K562 (cell line): ENCODE measurements around the gene NDUFV2. TPM values are rescaled to one million over a fixed set of nuclear protein-coding genes. Genes with fewer than 3 reads are reported as not detected.

Experiments used
- ATAC-seq: fragments of 200-7000 bp; cut with Tn5 transposase; 3 replicates; pipeline ENCODE4 v1.9.1; 2020; ENCODE audit warnings: moderate library complexity
- BruUV-seq: library from RNA; stranded (reverse); fragments of 400-500 nt; replicated peaks from 2 replicates; lab custom pipeline; 2021; lab: Mats Ljungman, UMichigan
- CTCF ChIA-PET: fragments of 300-600 bp; formaldehyde crosslinking; extraction: SDS; loops from one replicate; lab custom pipeline; 2021; ENCODE audit warnings: low intra/inter-chr PET ratio; lab: Yijun Ruan, JAX
- POLR2A ChIA-PET: fragments of 300-600, 350-650 bp; sonication (Branson Sonifier 250); formaldehyde crosslinking; extraction: SDS; loops from one replicate; lab custom pipeline; 2021; ENCODE audit warnings: antibody characterized with exemption, inconsistent platforms; lab: Yijun Ruan, JAX
- DNase-seq, 4 experiments: peaks; one replicate each; pipeline versions ENCODE4 v3.0.0 to v3.0.0-alpha.2; 2011 to 2018; ENCODE audit warnings: low spot score in 3 of 4, mixed read lengths in 3 of 4; ENCODE audit errors: extremely low read depth in 1 of 4
- FAIRE-seq: peaks from 2 replicates; lab custom pipeline; 2011; peaks lifted over from hg19 to GRCh38; lab: Jason Lieb, UNC
- H2AFZ ChIP-seq: 2 replicates; pipeline ENCODE4 v1.6.0; 2011; ENCODE audit warnings: low read depth, low read length, control low read depth, inconsistent platforms
- H3K27ac ChIP-seq: fragments of 200-600 bp; 3 replicates; pipeline ENCODE4 v1.8.0; 2011; ENCODE audit warnings: low read depth, mild to moderate bottlenecking, control low read depth, inconsistent platforms, low read length, moderate library complexity, mixed read lengths; ENCODE audit errors: extremely low read depth
- H3K27me3 ChIP-seq, 2 experiments: fragments of 300-600 bp in 1 of 2; 2 replicates in 1 of 2; 3 replicates in 1 of 2; pipeline versions ENCODE4 v1.6.0 to v1.8.0; 2011; ENCODE audit warnings: inconsistent platforms in 2 of 2, low read length in 2 of 2, mild to moderate bottlenecking in 1 of 2, mixed read lengths in 1 of 2, moderate library complexity in 1 of 2; ENCODE audit not compliant: control insufficient read depth in 2 of 2, insufficient read depth in 2 of 2
- H3K36me3 ChIP-seq: fragments of 300-600 bp; 3 replicates; pipeline ENCODE4 v1.8.0; 2011; ENCODE audit warnings: mild to moderate bottlenecking, low read length, inconsistent platforms; ENCODE audit not compliant: control insufficient read depth, insufficient read depth
- H3K4me1 ChIP-seq, 2 experiments: fragments of 200-600 bp in 1 of 2; replicated peaks in 1 of 2; 2 replicates in 1 of 2; 3 replicates in 1 of 2; pipeline versions ENCODE4 v1.5.1 to v1.8.0; 2011; ENCODE audit warnings: inconsistent platforms in 2 of 2, low read length in 2 of 2, mild to moderate bottlenecking in 1 of 2, mixed read lengths in 1 of 2, moderate library complexity in 1 of 2; ENCODE audit not compliant: control insufficient read depth in 2 of 2, insufficient read depth in 2 of 2
- H3K4me2 ChIP-seq: 2 replicates; pipeline ENCODE4 v1.6.1; 2011; ENCODE audit warnings: low read length, control low read depth, inconsistent platforms, mixed read lengths; ENCODE audit not compliant: insufficient read depth
- H3K4me3 ChIP-seq: fragments of 200-600 bp; sonication (generic), shearing (Covaris generic); 2 replicates; pipeline ENCODE4 v1.5.1; 2016; ENCODE audit warnings: control low read depth, inconsistent platforms
- H3K79me2 ChIP-seq: fragments of 200-600 bp; 3 replicates; pipeline ENCODE4 v1.8.0; 2011; ENCODE audit warnings: low read length, inconsistent platforms; ENCODE audit not compliant: control insufficient read depth, insufficient read depth
- H3K9ac ChIP-seq, 2 experiments: 2 replicates each; pipeline versions ENCODE4 v1.6.0 to v1.6.1; 2011; ENCODE audit warnings: low read depth in 2 of 2, low read length in 2 of 2, control low read depth in 1 of 2, inconsistent platforms in 1 of 2, mild to moderate bottlenecking in 1 of 2, mixed read lengths in 1 of 2; ENCODE audit not compliant: insufficient read depth in 1 of 2
- H3K9me1 ChIP-seq: one replicate; pipeline ENCODE4 v1.6.0; 2011; ENCODE audit warnings: inconsistent platforms, mild to moderate bottlenecking, low read length, moderate library complexity; ENCODE audit not compliant: control insufficient read depth, insufficient read depth
- H3K9me3 ChIP-seq: replicated peaks from 2 replicates; pipeline ENCODE4 v1.5.1; 2011; ENCODE audit warnings: low read depth, low read length, inconsistent platforms; ENCODE audit not compliant: control insufficient read depth, insufficient read depth
- H4K20me1 ChIP-seq: replicated peaks from 2 replicates; pipeline ENCODE4 v1.6.1; 2011; ENCODE audit warnings: low read length, inconsistent platforms, mixed read lengths; ENCODE audit not compliant: control insufficient read depth, insufficient read depth
- ARHGAP35 ChIP-seq: fragments of 450-650 bp; IDR thresholded peaks from 2 replicates; pipeline ENCODE4 v1.6.1; 2018; ENCODE audit not compliant: partially characterized antibody
- CHD1 ChIP-seq: fragments of 200-600 bp; sonication (generic); IDR thresholded peaks from one replicate; pipeline ENCODE4 v1.6.1; 2012; ENCODE audit warnings: mild to moderate bottlenecking, moderate library complexity, low read length, inconsistent platforms
- CREB3 ChIP-seq: fragments of 450-650 bp; conservative IDR thresholded peaks from 2 replicates; pipeline ENCODE4 v1.6.1; 2016; ENCODE audit warnings: missing genetic modification characterization, low read depth, mild to moderate bottlenecking, missing compliant biosample characterization, moderate library complexity
- HMBOX1 ChIP-seq: sonication (generic); IDR thresholded peaks from 2 replicates; pipeline ENCODE4 v1.6.1; 2016
- ZNF175 ChIP-seq: fragments of 200-800 bp; sonication (Bioruptor generic); IDR thresholded peaks from 2 replicates; pipeline ENCODE4 v1.6.1; 2016; ENCODE audit warnings: low read depth, mild to moderate bottlenecking, missing genetic modification characterization, missing compliant biosample characterization
- whole genome bisulfite sequencing: fragments of 100-300 bp; shearing (Covaris generic); methylation state at CpG from one replicate; pipeline ENCODE4 v1.1.6; 2016; ENCODE audit warnings: low coverage, mixed read lengths; ENCODE audit not compliant: insufficient coverage; ENCODE audit errors: missing lambda C conversion rate; 5-methylcytosine and 5-hydroxymethylcytosine counted together
- in situ Hi-C: fragments of 300-500 bp; cut with MboI; formaldehyde crosslinking; loops from 4 replicates; pipeline ENCODE4 v1.15.0; 2018; ENCODE audit warnings: inconsistent platforms, mixed read lengths
- intact Hi-C: fragments of 100-400 bp; cut with micrococcal nuclease; formaldehyde crosslinking; loops from 2 replicates; pipeline ENCODE4 v1.14.2; 2022
- polyA plus RNA-seq, 8 experiments: library from polyadenylated mRNA; depleted of rRNA in 4 of 8; stranded (reverse) in 5 of 8; unstranded in 3 of 8; fragments of >200 nt; fragmentation: Nextera tagmentation in 2 of 8; fragmentation: Illumina TruSeq in 1 of 8; extraction: Ambion mirVana in 2 of 8; extraction: Trizol in 1 of 8; gene quantifications; 2 replicates each; pipeline versions ENCODE4 v1.2.1 to v1.2.3, GENCODE V29; 2011 to 2014; ENCODE audit warnings: inconsistent platforms in 1 of 8, missing spikeins in 1 of 8
- total RNA-seq, 7 experiments: library from RNA; depleted of rRNA in 6 of 7; stranded (reverse); fragments of >200 nt in 6 of 7; fragmentation: Illumina TruSeq in 2 of 7; extraction: Trizol in 2 of 7; gene quantifications; 2 replicates each; pipeline versions ENCODE4 v1.2.1 to v1.2.3, GENCODE V29; 2011 to 2021; ENCODE audit warnings: low replicate concordance in 1 of 7
- TF ChIP-seq, protein P1 (sequence below), 2 experiments: fragments of 450-650 bp; IDR thresholded peaks; 2 replicates each; pipeline ENCODE4 v1.6.1; 2016; ENCODE audit warnings: mild to moderate bottlenecking in 2 of 2, borderline replicate concordance in 1 of 2, low read depth in 1 of 2, moderate library complexity in 1 of 2

Gene NDUFV2
- total and polyA plus RNA-seq, 9 of the 15 experiments (the other 6 are each of a cell fraction or from before 2014, with no cell fraction given): 213 to 550 (median 384) TPM

DNA sequence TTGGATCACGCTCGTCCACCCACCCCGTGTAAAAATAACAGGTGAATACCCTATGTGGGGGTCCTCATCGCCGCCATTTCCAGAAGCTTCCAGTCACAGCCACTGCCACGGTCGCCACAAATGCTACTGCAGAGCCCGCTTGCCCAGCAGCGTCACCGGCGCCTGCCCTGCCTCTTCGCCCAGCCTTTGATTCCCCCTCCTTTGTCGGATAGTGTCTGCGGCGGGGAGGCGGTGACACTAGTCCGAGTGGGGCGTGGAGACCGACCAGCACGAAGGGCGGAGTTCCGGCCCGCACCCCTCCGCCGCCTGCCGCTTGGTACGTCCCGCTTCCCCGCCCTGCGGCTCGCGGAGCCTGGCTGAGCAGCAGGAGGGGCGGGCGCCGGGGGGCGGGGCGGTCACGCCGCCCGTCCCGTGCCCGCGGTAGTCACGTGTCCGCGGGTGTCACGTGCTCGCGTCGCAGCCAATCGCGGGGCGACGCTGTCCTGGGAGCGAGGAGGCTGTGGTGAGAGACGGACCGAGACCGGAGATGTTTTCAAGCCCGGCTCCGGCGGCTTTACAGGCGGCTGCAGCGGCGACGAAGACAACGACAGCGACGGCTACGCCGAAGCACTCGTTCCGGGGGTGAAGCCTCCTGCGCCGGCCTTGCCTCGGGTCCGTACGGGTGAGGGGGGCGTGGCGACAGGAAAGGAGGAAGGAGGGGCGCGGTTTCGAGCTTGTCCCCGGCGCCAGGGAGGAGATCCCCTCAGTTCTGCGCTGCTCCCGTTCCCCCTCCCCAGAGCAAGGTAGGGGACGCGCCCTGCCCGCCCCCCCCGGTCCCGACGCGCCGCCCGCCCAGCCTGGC, 34.0 kb downstream of the NDUFV2 start, which contains the start of gene ANKRD12:
TSS of gene ANKRD12 (plus strand) at position 467 of the 841 bp plus-strand sequence. CDS start 45,652 bp downstream, outside the sequence.
- ChIA-PET POLR2A (interaction anchor here (0.6 to 3.4 kb wide), 22 partner anchors 10 to 429 kb away, joined by 3 to 30 read pairs (median 4); partner anchors contain the start of gene TWSG1), CTCF (no interaction called here)
- no peaks in the 10 kb centered on the region for H3K27me3 ChIP-seq
- intact Hi-C loops (loop anchor here (2.0 to 5.0 kb wide), 2 partner anchors 34 to 341 kb away; partner anchors contain the start of genes NDUFV2 and RALBP1), in situ Hi-C loops (no loop called here)
- H3K36me3 ChIP-seq: peaks cover 37% of the 10 kb centered on the region
- peak within 1 kb of the TSS; percentile 99 for H3K4me2 ChIP-seq
- H3K9me3 ChIP-seq: no peaks in the 10 kb centered on the region
- peaks cover 67% of the 10 kb centered on the region for H3K79me2 ChIP-seq
- H4K20me1 ChIP-seq: no peaks in the 10 kb centered on the region
- peak; percentile 79 for FAIRE-seq
- H3K9ac ChIP-seq: peak within 1 kb of the TSS; percentile 79 to 96
- peak; percentile 86 for ATAC-seq
- no peaks in the 10 kb centered on the region for H3K9me1 ChIP-seq
- peak within 1 kb of the TSS; percentile 90 for H3K27ac ChIP-seq
- peak; percentile 98 to 99 (median 99) for DNase-seq
- peaks cover 9 to 14% of the 10 kb centered on the region in 2 experiments; a peak in 4 of 5 replicates for H3K4me1 ChIP-seq
- H3K4me3 ChIP-seq: peak within 1 kb of the TSS; percentile 75
- H2AFZ ChIP-seq: peak within 1 kb of the TSS; percentile 96
- no TSS peak for BruUV-seq
- under 1% methylated on average over 67 of the region's 95 CpGs for WGBS
- no peak for TF ChIP-seq HMBOX1
- no peak for TF ChIP-seq ZNF175
- TF ChIP-seq, protein P1, sequence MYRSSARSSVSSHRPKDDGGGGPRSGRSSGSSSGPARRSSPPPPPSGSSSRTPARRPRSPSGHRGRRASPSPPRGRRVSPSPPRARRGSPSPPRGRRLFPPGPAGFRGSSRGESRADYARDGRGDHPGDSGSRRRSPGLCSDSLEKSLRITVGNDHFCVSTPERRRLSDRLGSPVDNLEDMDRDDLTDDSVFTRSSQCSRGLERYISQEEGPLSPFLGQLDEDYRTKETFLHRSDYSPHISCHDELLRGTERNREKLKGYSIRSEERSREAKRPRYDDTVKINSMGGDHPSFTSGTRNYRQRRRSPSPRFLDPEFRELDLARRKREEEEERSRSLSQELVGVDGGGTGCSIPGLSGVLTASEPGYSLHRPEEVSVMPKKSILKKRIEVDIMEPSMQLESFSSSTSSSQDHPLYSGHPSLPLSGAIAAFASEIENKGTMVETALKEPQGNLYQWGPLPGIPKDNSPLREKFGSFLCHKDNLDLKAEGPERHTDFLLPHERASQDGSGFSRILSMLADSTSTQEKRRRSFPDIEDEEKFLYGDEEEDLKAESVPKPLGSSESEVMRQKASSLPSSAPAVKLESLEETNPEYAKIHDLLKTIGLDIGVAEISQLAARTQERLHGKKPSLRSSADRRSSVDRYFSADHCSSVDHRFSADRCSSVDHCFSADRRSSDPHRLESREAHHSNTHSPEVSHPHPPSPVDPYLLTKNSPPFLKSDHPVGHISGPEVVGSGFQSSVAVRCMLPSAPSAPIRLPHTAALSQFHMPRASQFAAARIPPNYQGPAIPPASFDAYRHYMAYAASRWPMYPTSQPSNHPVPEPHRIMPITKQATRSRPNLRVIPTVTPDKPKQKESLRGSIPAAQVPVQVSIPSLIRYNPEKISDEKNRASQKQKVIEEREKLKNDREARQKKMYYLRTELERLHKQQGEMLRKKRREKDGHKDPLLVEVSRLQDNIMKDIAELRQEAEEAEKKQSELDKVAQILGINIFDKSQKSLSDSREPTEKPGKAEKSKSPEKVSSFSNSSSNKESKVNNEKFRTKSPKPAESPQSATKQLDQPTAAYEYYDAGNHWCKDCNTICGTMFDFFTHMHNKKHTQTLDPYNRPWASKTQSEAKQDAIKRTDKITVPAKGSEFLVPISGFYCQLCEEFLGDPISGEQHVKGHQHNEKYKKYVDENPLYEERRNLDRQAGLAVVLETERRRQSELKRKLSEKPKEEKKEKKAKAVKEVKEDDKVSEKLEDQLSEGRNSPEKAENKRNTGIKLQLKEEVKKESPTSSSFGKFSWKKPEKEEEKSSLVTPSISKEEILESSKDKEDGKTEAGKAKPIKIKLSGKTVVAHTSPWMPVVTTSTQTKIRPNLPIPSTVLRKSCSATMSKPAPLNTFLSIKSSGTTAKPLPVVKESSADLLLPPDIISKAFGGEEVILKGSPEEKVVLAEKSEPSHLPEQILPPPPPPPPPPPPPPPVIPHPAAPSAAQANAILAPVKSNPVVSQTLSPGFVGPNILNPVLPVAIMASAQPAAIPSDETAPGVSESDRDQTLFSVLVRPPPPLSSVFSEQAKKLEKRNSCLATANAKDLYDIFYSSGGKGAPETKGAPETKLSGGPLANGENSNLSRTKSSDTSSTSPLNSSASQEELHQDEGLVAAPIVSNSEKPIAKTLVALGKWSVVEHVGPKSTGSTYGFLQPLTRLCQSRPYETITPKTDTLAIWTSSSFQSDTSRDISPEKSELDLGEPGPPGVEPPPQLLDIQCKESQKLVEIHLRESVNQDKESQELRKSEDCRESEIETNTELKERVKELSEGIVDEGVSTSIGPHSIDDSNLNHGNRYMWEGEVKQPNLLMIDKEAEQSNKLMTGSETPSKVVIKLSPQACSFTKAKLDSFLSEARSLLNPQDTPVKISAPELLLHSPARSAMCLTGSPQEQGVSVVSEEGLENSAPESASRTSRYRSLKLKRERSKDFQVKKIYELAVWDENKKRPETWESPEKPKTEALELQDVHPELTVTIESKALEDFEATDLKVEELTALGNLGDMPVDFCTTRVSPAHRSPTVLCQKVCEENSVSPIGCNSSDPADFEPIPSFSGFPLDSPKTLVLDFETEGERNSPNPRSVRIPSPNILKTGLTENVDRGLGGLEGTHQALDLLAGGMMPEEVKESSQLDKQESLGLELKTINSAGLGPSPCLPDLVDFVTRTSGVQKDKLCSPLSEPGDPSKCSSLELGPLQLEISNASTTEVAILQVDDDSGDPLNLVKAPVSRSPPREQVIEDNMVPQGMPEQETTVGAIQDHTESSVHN (IDR thresholded peaks at IDR 0.05; ENCODE audit: borderline replicate concordance in 1 of 2, low read depth in 1 of 2): no peak
- no peak for TF ChIP-seq CREB3 (tag)
- TF ChIP-seq CHD1: no peak
- peak; percentile 7 for TF ChIP-seq ARHGAP35
